G401 (cell line): ENCODE results near the gene TSHR. TPM values are rescaled to one million over a fixed set of nuclear protein-coding genes. Genes with fewer than 3 reads are reported as not detected.
"Not testable (repeated sequence)": the region's sequence is repeated elsewhere in the genome, so short reads cannot be mapped to it uniquely, and the experiment has no call there.

Experiments used
- DNase-seq: peaks from one replicate; pipeline ENCODE4 v3.0.0-alpha.2; 2015; ENCODE audit warnings: low spot score
- in situ Hi-C: cut with HindIII; loops from 2 replicates; pipeline ENCODE4 v1.10.0; 2016; ENCODE audit warnings: low sequenced_read_pairs, mixed read lengths
- total RNA-seq: library from RNA; depleted of rRNA; stranded (reverse); fragments of >200 nt; shearing (Covaris generic); gene quantifications from 2 replicates; pipeline ENCODE4 v1.2.3, GENCODE V29; 2014

Gene TSHR
- total RNA-seq, 1 experiment from 2014 or later = not detected

DNA sequence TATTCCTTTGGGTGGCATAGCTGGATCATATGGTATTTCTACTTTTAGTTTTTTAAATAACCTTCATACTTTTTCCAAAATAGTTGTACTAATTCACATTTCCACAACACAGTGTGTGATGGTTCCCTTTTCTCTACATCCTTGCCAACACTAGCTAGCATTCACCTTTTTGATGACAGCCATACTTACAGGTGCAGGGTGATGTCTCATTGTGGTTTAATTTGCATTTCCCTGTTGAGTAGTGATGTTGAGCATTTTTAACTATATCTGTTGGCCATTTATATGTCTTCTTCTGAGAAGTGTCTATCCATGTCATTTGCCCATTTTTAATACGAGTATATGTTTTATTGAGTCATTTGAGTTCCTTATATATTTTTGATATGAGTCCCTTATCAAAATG, 96.1 kb downstream of the TSHR start:
- no peak for DNase-seq
- in situ Hi-C loops = no loop called here

DNA sequence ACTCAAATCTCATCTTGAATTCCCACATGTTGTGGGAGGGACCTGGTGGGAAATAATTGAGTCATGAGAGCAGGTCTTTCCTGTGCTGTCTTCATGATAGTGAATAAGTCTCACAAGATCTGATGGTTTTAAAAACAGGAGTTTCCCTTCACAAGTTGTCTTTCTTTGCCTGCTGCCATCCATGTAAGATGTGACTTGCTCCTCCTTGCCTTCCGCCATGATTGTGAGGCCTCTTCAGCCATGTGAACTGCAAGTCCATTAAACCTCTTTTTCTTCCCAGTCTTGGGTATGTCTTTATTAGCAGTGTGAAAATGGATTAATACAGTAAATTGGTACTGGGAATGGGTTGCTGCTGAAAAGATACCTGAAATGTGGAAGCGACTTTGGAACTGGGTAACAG, 98.6 kb downstream of the TSHR start:
- DNase-seq, in situ Hi-C loops: not testable (repeated sequence)

DNA sequence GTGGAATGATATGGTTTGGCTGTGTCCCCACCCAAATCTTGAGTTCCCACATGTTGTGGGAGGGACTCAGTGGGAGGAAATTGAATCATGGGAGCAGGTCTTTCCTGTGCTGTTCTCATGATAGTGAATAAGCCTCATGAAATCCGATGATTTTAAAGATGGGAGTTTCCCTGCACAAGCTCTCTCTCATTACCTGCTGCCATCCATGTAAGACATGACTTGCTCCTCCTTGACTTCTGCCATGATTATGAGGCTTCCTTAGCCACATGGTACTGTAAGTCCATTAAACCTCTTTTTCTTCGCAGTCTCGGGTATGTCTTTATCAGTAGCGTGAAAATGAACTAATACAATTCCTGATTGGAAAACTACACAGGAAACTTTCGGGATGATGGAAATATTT, 100.5 kb downstream of the TSHR start:
- in situ Hi-C loops = no loop called here
- DNase-seq = no peak

DNA sequence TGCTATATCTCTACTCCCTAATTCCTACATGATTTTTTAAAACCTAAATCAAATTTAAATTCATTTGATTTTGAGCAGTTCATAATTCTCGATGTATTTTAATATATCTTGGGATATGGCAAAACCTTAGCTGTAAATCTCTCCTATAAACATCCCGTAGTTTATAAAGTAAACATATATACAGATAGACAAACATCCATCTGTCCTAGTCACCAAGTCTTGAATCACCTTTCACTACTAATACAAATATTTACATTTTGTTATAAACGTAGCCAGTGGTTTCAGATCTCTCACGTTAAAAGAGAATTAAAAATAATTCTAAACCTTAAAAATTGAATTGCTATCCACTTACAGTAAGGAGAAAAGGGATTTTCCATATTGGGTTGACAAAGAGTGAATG, 107.0 kb downstream of the TSHR start:
- no peak for DNase-seq
- in situ Hi-C loops = no loop called here

DNA sequence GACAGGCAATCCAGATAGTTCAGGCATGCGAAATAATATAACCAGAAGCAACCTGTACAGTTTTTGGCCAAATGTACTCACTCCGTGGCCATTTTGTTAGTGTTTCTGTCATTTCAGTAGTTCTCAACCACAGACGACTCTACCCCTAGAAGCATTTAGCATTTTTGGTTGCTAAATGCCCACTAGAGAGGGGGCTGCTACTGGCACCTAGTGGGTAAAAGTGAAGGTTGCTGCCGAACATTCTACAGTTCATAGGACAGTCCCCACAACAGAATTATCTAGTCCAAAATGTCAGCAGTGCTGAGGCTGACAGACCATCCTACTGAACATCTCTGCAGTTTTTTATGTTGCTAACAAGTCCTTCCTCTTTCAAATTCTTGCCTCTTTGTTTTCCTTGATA, 107.4 kb downstream of the TSHR start:
- DNase-seq = peak; percentile 1
- in situ Hi-C loops = no loop called here

DNA sequence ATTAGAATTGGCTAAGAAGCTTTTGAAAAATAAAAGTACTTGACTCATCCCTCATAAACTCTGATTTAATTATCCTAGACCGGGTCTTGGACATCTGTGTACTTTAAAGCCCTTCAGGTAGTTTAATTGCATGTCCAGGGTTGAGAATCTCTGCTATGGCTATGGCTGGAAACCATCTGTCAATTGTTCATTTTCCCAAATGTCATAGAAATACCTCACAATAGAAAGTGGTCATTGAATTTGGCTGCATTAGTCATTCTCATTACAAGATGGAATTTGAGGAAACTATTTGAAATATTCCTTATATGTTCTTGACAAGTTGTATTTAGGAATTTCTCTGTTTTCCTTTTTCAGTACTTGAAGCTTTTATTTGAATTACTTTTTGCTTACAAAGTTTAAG, 111.3 kb downstream of the TSHR start:
- in situ Hi-C loops = no loop called here
- no peak for DNase-seq

DNA sequence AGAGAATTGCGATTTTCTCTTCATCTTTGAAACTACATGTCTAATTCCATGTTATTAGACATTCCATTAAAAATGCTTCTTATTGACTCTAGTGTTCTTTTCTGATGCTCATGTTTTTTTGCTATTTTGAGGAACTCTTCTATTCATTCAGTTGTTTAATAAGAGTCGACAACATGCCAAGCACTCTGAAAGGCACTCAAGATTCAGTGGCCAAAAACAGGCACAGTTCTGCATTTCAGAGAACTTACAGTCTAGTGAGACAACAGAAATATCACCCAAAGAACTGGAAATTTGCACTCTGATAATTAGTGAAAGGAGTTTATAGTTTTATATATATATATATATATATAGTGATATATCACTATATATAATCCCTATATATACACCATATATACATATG, 111.7 kb downstream of the TSHR start:
- in situ Hi-C loops = no loop called here
- DNase-seq = no peak

DNA sequence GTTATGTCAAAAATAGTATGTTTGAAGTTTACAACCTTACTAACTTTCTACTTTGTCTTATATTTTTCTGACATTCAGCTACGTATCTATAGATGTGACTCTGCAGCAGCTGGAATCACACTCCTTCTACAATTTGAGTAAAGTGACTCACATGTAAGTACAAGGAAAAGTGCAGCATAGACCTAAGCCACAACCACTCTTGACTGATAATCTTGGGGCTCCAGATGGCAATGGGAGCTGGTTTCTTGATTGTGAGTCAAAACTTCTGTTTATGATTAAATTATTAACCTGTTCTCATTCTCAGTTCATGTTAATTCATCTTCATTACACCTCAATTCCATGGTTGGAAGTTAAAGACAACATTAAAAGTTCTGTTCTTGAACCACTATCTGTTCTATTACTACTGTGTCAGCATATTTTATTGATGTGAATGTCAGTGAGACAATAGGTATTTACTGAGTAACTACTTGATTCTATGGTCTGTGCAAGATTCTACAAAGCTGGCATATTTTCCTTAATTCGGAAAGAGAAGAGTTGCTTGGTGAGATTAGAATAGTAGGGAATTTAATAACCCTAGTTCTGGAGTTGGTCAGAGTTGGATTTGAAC, 112.9 kb downstream of the TSHR start:
- no peak for DNase-seq

DNA sequence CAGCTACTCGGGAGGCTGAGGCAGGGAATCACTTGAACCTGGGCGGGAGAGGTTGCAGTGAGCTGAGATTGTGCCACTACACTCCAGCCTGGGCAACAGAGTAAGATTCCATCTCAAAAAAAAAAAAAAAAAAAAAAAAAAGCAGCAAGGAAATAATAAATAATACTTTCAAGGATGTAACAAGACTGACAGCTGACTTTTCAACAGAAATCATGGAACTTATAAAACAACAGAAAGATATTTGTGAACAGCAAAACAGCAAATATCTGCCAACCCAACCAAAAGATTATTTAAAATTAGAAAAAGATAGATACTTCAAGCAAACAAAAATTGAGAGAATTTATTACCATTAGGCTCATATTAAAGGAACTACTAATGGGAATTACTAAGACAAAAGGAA, 115.1 kb downstream of the TSHR start:
- in situ Hi-C loops = no loop called here
- DNase-seq = no peak

More for the DNA sequence above, 112.9 kb downstream of the TSHR start:
- in situ Hi-C loops = no loop called here

DNA sequence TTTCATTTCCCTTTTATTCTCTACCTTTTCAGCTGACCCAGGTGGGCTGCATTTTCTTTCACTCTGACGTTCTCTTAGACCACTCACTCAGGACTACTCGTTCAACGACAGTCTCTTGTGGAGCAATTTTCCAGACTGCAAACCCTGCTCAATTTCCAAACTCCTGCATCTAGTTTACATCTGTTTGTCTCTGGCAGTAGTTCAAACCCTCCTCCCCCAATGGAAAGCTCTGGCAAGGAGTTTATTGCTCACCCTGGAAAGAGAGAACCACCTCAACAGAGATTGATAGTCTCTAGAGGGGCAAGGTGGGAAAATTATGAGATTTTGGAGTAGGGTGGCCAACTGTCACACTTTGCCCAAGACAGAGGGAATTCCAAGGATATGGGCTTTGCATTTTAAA, 130.2 kb downstream of the TSHR start:
- in situ Hi-C loops = no loop called here
- no peak for DNase-seq

DNA sequence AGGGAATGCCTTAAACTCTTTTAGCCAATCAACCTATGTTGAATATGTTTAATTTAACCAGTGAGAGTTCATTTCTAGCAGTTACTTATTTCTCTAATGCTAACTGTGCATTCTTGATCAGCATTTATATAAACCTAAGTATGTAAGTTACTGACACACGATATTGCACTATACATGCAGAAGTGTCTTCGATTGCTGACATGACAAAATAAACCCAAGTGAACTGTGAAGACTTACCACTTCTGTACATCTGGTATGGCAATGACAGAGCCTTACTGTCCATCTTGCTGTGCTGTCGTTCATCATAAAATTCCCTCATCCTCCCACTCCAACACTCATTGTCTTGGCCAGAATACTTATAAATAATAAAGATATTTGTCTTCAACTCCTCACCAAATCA, 131.8 kb downstream of the TSHR start:
- in situ Hi-C loops = no loop called here

DNA sequence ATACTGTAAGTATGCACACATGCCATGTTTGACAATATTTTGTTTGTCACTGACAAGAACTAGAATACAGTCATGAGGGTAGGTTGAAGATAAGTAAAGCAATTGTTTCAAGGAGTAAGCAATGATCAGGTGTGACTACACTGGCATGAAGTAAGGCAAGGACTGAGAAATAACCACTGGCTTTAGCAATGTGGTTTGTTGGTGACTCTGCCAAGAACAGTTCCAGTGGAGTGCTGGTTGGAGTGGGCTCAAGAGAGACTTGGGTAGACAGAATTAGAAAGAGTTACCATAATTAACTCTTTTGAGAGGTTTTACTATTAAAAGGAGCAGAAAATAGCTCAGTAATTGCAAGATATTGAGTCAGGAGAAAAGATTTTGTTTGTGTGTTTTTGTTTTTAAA, 135.7 kb downstream of the TSHR start:
- no peak for DNase-seq
- in situ Hi-C loops = no loop called here

More for the DNA sequence above, 131.8 kb downstream of the TSHR start:
- DNase-seq = no peak

DNA sequence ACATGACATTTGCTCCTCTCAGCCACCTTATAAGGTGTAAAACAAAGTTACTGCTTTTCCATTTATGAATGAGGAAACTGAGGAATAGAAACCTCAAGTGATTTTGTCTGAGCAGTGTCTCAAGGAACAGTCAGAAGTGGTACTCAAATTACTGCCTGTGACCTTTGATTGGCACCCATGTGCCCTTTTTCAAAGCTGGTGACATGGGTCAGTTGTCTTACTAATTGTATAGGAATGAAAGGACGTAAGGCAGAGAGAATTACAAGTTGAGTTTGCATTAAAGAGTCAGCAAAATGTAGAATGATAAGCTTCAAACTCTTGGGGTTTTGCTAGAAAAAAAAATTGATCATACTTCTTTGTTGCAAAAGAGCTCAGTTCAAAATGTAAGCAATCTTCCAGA, 136.2 kb downstream of the TSHR start:
- no peak for DNase-seq
- in situ Hi-C loops = no loop called here

DNA sequence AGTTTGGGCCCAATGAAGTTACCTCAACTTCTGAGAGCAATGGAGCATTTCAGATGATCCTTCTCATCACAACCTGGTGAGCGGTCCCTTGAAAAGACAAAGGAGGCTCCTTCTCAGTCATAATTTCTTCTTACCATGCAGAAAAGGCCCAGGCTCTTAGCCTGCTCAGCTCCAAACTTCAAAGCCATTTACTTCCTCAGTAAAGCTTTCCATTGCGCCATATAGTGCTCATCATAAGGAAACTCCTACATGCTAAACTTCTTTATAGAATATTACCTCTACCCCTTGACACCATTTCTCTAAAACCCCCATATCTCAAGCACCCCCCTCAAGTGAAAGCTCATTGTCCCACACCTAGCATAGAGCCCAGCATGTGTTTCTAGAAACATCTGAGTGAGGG, 138.2 kb downstream of the TSHR start:
- DNase-seq = no peak
- in situ Hi-C loops = no loop called here

DNA sequence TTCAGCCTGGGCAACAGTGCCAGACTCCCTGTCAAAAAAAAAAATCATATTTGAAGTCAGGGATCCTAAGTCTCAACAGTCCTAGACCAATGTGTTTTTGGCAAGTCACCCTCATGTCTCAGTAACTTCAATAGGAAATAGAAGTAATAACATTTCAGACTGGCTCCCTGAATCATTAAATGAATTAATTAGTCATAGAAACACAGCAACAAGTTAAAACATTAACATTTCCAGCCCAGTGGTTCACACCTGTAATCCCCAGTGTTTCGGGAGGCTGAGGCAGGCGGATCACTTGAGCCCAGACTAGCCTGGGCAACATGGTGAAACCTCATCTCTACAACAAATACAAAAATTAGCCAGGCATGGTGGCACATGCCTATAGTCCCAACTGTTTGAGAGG, 140.1 kb downstream of the TSHR start:
- in situ Hi-C loops = no loop called here
- no peak for DNase-seq

DNA sequence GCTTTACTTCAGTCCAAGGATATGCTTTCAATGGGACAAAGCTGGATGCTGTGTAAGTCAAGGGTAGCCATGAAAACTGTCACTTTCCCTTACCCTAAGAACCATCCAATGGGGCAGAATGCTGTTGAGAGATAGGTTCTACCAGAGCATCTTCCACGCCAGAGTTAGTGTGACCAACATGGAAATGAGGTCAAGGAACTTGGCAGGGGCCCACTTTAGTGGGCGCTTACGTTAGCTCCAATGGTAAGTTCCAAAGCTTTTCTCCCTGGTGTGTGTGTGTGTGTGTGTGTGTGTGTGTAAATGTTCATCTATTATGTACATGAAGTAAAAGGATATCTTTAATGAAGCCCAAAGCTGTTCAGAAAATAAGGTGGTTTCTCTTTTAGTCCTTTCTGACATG, 141.2 kb downstream of the TSHR start:
- in situ Hi-C loops = no loop called here
- no peak for DNase-seq

DNA sequence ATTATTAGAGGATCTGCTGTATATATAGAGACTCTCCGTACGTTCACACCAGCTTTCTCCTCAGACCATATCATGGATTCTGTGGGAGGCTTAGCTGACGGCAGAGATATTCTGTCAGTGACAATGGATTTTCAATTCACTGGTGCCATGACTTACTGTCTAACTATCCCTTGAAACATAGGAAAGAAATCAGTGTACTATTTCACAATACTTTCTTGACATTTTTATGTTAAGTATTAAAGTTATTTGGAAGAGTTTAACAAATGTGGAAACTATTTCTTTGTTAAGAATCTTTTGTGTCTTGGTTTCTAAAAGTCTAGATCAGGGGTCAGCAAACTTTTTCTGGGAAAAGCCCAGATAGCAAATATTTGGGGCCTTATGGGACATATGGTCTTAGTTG, 146.8 kb downstream of the TSHR start:
- in situ Hi-C loops = no loop called here
- no peak for DNase-seq

DNA sequence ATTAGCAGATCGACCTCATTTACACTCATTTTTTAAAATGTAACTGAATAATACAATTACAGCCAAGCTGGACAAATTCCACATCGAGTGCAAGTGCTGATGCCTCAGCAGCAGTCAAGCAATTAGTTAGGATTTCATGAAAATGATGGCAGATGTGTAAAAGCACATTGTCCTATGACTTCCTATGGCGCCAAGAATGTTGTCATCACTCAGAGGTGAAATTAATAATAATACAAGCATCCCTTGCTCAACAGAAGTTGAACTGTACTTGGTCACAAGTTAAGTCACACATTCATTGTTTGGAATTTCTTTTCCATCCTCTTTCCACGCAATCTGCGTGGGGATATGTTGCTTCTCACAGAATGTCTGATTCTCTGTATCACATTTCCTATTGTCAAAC, 148.0 kb downstream of the TSHR start:
- no peak for DNase-seq
- in situ Hi-C loops = no loop called here

DNA sequence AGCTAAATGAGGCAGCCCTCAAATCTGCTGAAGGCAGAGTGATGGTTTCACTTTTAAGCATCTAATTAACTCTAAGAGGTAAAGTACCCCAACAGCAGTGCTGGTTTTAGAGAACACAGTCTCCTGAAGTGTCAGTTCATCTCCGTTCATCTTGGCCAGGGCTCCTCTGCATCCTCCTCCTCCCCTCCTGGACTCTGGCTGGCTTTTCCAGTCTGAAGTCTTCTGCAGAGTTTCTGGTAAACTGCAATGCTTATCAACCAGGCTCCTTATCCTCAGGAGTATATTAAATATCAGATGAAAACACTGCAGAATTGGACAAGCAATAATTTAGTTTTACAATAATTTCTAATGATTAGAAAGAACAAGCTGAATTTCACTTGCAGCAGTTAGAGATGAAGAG, 150.0 kb downstream of the TSHR start:
- no peak for DNase-seq
- in situ Hi-C loops = no loop called here

DNA sequence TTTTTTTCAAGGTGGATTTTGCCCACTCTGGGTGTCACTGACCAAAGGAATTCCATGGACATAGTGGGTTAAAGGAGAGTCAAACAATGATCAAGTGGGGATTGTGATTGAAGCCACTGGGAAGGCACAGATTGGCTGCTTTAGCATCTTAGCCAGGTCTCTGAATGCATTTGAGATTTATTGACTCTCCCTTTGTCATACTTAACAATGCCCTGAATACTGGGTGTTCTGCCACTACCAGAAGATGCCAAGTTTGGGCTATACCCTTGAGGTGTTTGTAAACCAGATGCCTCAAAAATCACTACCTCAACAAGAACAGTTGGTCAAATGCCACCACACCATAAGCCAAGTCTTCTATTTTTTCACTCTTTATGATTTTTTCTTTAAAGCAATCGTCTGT, 150.5 kb downstream of the TSHR start:
- in situ Hi-C loops = no loop called here
- no peak for DNase-seq

DNA sequence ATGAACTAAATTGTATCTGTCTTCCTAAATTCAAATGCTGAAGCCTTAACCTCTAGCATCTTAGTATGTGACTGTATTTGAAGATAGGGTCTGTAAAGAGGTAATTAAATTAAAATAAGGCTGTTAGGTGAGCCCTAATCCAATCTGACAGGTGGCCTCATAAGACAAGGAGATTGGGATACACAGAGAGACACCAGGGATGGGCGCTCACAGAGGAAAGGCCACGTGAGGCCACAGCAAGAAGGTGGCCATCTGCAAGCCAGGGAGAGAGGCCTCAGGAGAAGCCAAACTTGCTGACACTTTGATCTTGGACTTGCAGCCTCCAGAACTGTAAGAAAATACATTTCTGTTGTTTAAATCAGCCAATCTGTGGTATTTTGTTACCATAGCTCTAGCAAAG, 154.8 kb downstream of the TSHR start:
- DNase-seq = no peak
- in situ Hi-C loops = no loop called here

DNA sequence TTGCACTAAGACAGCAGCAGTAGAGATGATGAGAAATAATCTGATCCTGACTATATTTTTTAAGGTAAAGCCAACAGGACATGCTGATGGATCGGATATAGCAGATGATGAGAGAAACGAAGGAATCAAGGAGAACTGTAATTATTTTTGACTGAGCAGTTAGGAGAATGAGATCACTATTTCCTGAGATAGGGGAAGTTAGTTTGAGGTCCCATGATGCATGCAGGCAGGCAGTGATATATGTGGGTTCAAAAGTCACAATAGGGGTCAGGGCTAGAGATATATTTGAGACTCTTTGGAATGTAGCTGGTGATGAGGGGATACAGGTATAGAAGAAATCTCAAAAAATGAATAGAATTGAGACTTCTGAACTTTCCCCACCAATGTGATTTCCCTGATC, 157.8 kb downstream of the TSHR start:
- DNase-seq = no peak
- in situ Hi-C loops = no loop called here
